HG03565 (cell line): ENCODE measurements around the gene ARHGEF16.

ENCODE experiments used
- ATAC-seq: cut with Tn5 transposase; IDR thresholded peaks from one replicate; pipeline ENCODE4 v1.9.1; 2021; ENCODE audit warnings: mild to moderate bottlenecking, moderate library complexity; ENCODE audit not compliant: unreplicated experiment

Gene ARHGEF16

GRCh38 chr1:3498986-3499385 is 44.5 kb downstream of the ARHGEF16 start:
- ATAC-seq: no peak

DNA sequence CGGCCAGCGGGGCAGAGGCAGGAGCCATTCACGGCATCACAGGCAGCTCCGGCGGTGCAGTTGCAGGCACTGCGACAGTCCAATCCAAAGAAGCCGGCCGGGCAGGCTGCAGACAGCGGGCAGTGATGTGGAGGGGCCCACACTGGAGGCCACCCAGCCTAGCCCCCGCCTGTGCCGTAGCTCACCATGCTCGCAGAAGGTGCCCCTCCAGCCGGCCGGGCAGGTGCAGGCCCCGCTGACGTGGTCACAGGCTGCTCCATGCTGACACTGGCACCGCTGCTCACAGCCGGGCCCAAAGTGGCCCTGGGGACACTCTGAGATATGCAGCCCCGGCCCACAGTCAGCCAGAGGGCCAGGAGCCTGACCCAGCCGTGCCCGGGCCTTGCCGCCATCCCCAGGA is 45.1 kb downstream of the ARHGEF16 start:
- no peak for ATAC-seq

DNA sequence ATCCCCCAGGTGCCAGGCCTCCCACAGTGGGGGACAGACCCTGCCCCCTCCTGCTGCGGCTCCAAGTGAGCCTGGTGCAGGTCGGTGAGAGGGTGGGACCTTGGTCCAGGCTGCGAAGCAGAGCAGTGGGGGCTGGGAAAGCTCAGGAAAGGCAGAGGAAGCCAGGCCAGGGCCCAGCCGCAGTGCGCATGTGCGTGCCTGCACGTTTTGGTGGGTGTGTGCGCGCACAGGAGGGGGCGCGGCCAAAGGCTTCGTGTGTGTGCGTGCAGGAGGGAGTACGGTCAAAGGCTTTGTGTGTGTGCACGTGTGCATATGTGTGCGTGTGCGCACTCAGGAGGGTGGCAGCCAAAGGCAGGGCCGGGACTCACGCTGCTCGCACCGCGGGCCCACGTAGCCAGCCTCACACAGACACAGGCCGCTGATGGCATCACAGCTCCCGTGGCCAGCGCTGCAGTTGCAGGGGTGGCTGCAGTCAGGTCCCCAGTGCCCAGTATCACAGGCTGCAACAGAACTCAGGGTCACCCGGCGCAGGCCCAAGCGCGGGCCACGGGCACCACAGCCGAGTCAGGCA is 45.9 kb downstream of the ARHGEF16 start:
- no peak for ATAC-seq

DNA sequence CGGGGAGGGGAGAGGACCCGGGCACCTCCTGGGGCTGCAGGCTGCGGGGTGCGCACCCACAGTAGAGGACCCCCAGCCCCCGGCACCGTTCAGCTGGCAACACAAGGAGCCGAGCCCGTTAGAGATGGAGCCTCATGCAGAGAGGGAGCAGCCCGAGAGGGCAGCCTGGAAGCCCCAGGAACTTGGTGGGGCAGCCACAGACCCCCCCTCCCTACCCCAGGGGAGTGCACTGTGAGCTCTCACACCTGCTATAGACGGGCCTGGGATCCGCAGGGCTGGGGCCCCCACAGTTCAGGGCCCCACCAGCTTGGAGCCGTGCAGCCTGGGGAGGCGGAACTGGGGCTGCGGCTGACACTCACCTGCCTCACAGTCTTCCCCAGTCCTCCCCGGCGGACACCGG is 47.0 kb downstream of the ARHGEF16 start:
- ATAC-seq: no peak

GRCh38 chr1:3501856-3502640 is 47.6 kb downstream of the ARHGEF16 start:
- ATAC-seq: no peak

DNA sequence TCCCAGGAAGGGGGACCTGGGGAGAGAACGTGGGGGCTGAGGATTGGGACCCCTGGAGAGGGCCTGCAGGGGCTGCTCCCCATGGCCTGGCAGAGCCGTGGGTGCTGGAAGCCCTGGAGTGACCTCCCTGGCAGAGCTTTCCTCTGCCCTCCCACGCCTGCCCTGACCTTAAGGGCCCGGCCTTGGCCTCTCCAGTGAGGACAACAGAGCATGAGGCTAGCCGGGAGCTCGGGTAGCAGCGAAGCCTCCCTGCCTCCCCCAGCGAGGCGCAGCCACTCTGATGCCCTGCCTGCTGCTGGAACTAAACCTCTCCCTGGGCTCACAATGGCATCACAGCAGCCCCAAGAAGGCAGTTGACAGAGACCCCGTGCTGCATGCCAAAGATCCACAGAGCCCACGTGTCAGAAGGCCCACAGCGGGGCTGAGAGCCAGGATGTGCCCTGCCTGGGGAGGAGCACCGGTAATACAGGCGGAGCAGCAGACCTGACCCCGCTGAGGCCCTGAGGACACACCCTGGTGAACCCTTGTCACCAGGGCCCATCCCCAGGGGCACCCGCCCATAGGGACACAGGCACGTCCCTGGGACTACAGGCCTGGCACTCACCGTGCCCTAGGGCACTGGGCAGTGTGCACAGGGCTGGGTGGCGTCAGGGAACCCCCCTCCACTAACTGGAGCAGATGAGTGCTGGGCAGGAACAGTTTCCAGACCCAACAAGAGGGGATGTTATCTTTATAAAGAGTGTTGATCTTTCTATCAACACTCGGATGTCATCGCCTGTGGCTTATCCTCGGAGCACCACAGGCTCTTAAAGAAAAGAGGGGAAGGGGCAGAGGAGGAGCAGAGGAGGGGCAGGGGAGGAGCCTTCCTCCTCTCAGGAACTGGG is 48.4 kb downstream of the ARHGEF16 start:
- ATAC-seq: no peak

DNA sequence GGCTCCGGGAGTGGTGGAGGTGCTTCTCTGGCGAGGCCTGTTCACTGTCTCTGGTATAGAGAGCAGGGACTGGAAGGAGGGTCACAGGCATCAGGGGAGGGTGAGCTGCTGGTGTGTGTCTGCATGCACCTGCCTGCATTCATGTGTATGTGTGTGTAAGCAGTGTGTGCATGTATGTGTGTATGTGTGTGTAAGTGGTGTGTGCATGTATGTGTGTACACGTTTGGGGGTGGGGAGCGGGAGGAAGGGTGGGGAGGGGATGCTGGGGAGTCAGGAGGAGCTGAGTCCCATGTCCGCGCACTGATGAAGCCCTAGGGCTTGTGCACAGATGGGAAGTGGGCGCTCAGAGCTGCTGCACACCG is 49.0 kb downstream of the ARHGEF16 start:
- no peak for ATAC-seq

DNA sequence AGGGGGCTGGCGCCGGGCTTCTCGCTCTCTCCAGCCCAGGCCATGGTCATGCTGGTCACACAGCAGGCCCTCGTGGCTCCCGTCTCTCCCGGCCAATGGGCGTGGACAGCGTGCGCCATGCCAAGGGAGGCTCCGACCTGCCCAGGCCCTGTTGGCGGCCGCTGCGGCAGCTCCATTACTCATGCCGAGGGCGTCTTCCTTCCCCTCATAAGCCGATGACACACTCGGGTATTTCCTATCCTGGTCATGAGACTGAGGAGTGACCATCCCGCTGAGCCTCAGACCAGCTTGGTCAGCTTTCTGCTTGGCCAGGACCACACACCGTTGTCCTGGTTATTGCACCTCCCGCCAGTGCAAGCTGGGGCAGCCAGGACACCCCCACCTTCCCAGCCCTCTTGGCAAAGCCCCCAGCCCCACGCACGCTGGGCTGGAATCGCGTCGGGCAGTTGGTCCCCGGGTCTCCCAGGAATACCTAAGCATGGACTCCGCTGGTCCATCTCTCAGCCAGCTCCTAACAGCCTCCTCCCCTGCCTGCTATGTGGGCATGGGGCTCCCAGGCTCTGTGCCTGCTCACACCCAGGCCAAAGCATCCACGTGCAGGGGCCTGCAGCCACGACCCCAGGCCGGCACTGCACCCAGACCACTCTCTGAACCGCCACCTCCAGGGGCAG is 49.8 kb downstream of the ARHGEF16 start:
- no peak for ATAC-seq

- ATAC-seq: no peak
Measured at GRCh38 chr1:3504822-3505153, 50.3 kb downstream of the ARHGEF16 start.

DNA sequence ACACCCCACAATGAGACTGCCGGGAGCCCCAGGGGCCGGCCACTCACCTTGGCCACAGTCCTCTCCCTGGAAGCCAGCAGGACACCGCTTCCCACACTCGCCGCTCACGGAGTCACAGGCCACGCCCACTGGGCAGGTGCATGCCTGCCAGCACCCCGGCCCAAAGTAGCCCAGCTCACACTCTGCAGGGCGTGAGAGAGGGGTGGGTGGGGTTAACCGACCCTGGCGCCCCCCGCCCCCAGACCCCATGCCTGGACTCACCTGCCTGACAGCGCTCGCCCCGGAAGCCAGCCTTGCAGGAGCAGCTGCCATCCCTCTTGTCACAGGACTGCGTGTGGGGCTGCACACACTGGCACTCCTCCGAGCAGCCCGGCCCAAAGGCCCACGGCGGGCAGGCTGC is 50.7 kb downstream of the ARHGEF16 start:
- ATAC-seq: no peak

GRCh38 chr1:3506041-3506440 is 51.6 kb downstream of the ARHGEF16 start:
- ATAC-seq: no peak

DNA sequence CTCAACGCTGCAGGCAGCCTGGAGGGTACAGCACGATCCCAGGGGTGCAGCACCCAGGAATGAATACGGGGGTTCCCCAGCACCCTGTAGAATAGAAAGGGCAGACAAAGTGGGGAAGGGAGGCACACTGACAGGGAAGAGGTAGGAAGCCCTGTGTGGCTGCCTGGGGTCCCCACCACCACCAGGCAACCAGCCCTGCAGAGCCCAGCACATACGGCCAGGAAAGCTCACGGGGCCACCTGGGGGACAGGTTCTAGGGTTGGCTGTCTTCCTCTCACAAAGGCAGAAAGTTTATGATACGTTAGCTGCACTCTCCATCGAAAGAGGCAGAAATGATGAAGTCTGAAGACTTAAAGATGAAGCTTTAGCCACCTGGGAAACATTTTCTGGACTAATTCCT is 52.5 kb downstream of the ARHGEF16 start:
- ATAC-seq: no peak

- ATAC-seq: no peak
Measured at GRCh38 chr1:3507636-3508275, 53.3 kb downstream of the ARHGEF16 start.

- ATAC-seq: no peak
Measured at GRCh38 chr1:3508757-3509415, 54.4 kb downstream of the ARHGEF16 start.

DNA sequence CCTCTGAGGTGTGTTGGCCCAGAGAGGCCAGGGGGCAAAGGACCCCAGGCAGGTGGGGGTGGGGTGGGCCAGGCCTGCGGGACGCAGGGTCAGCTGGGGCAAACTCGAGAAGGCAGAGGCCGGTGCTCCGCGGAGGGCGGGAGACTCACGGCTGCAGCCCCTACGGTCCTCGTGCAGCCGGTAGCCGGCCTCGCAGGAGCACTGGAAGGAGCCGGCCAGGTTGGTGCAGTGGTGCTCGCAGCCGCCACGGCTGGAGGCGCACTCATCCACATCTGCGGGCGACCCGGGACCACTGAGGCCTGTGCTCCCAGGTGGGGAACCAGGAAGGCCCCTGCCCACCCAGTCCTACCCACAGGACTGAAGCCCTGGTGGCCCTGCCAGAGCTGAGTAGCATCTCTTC is 55.3 kb downstream of the ARHGEF16 start:
- ATAC-seq: no peak

GRCh38 chr1:3510136-3510955 is 55.9 kb downstream of the ARHGEF16 start:
- ATAC-seq: no peak

GRCh38 chr1:3510956-3511250 is 56.4 kb downstream of the ARHGEF16 start:
- no peak for ATAC-seq

DNA sequence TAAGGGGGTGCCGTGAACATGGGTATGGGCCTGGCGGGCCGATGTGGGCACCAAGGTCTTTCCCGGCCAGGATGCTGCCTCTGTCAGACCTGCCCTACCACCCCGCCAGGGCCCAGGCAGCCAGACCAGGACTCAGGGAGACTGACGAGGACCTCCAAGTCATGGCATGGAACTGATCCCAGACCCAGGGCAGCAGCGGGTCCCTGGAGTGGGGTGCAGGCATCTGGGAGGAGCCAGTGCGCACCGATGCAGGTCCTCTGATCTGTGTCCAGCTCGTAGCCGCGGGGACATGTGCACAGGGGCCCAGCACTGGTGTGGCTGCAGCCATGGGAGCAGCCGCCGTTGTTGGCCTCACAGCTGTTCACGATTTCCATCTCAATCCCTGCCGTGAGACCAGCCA is 56.8 kb downstream of the ARHGEF16 start:
- ATAC-seq: no peak

- no peak for ATAC-seq
Measured at GRCh38 chr1:3511856-3512255, 57.4 kb downstream of the ARHGEF16 start.

GRCh38 chr1:3514404-3514803 is 59.9 kb downstream of the ARHGEF16 start:
- no peak for ATAC-seq
